ENCODE data around the gene LTBP1.
"Not testable (repeated sequence)": the region's sequence is repeated elsewhere in the genome, so short reads cannot be mapped to it uniquely, and the experiment has no call there.

Gene LTBP1

DNA sequence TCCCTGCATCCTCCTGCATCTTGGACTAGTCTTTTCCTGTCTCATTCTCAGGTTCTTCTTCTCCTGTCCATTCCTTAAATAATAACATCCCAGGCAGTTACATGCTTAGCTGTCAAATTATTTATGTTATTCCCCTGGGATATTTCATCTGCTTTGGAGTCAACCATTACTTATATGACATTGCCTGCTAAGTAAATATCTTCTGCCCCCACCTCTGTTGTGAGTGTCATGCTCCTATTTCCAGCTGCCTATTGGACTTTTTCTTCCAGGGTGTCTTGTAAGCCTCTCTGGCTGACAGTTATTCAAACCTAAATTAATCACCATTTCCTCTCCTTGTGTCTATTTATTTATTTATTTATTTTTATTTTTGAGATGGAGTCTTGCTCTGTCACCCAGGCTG is 405.0 kb downstream of the LTBP1 start:
- Histone ChIP-seq H3K27ac (ENCODE audit: low read depth, low read length, severe bottlenecking) (no peak overlapping the region), H3K9me3 (ENCODE audit: control insufficient read depth, low read length) (peaks cover 11% of the 10 kb centered on the region), H3K36me3 (ENCODE audit: control insufficient read depth, insufficient read depth, low read length) (peaks cover 27% of the 10 kb centered on the region), H3K4me3 (ENCODE audit: extremely low read depth, insufficient read depth, low read length, poor library complexity, severe bottlenecking) (no peak overlapping the region), H3K4me1 (ENCODE audit: control insufficient read depth, insufficient read depth, low read length, poor library complexity, severe bottlenecking) (no peaks in the 10 kb centered on the region)

- WGBS, 2 experiments (ENCODE audit: insufficient coverage in 2 of 2) = 73 to 100% methylated on average over 1 to 3 of the region's 8 CpGs
Observed at GRCh38 chr2:33354981-33355380, 408.2 kb downstream of the LTBP1 start.

GRCh38 chr2:33358878-33359277 is 412.1 kb downstream of the LTBP1 start:
- Histone ChIP-seq H3K27ac (ENCODE audit: low read depth, low read length, severe bottlenecking) (no peak overlapping the region), H3K36me3 (ENCODE audit: control insufficient read depth, insufficient read depth, low read length) (peaks cover 26% of the 10 kb centered on the region), H3K9me3 (ENCODE audit: control insufficient read depth, low read length) (peaks cover 17% of the 10 kb centered on the region), H3K4me3 (ENCODE audit: extremely low read depth, insufficient read depth, low read length, poor library complexity, severe bottlenecking) (no peak overlapping the region), H3K4me1 (ENCODE audit: control insufficient read depth, insufficient read depth, low read length, poor library complexity, severe bottlenecking) (no peaks in the 10 kb centered on the region)
- 84 to 90% methylated on average over 3 to 6 of the region's 6 CpGs for WGBS, 2 experiments (ENCODE audit: insufficient coverage in 2 of 2)

More at GRCh38 chr2:33354981-33355380, 408.2 kb downstream of the LTBP1 start:
- Histone ChIP-seq H3K9me3 (ENCODE audit: control insufficient read depth, low read length) (peaks cover 17% of the 10 kb centered on the region), H3K4me1 (ENCODE audit: control insufficient read depth, insufficient read depth, low read length, poor library complexity, severe bottlenecking) (no peaks in the 10 kb centered on the region), H3K4me3 (ENCODE audit: extremely low read depth, insufficient read depth, low read length, poor library complexity, severe bottlenecking) (no peak overlapping the region), H3K27ac (ENCODE audit: low read depth, low read length, severe bottlenecking) (no peak overlapping the region), H3K36me3 (ENCODE audit: control insufficient read depth, insufficient read depth, low read length) (peaks cover 24% of the 10 kb centered on the region)

DNA sequence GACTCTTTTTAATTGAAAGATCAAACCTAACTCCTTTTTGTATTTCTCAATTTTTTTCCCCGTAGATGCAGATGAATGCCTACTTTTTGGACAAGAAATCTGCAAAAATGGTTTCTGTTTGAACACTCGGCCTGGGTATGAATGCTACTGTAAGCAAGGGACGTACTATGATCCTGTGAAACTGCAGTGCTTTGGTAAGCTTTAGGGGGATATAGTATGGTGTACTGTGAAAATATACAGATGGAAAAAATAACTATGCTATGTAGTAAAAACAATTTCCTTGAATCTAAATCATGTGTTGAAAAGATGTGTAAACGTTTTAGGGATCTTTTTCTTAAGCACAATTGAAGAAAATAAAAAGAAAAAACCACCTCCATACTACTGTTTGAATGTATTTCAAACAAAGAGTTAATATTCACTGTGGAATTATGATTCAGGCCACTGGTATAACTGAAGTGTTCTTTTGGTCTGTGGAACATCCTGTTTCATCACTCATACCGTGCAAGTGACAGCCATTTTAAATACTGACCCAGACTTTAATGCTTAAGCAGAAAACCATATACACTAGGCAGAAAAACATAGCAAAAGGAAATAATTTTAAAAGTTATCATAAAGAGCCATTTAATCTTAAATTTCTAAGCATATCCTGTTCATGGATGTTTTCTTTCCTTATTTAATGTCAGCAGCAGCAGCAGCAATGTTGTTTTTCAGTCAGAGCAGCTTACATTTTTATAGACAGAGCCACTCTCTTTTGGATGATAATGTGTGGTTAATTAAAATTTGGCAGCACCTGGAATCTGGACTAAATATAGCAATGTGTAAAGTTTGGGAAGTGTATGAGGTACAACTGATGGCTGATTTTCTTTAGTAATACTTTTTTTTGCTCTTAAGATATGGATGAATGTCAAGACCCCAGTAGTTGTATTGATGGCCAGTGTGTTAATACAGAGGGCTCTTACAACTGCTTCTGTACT is 416.9 kb downstream of the LTBP1 start:
- H3K4me1 ChIP-seq (ENCODE audit: control insufficient read depth, insufficient read depth, low read length, poor library complexity, severe bottlenecking) = no peaks in the 10 kb centered on the region
- peaks cover 6% of the 10 kb centered on the region for H3K36me3 ChIP-seq (ENCODE audit: control insufficient read depth, insufficient read depth, low read length)
- H3K27ac ChIP-seq (ENCODE audit: low read depth, low read length, severe bottlenecking) = no peak overlapping the region
- H3K9me3 ChIP-seq (ENCODE audit: control insufficient read depth, low read length) = no peaks in the 10 kb centered on the region
- H3K4me3 ChIP-seq (ENCODE audit: extremely low read depth, insufficient read depth, low read length, poor library complexity, severe bottlenecking) = no peak overlapping the region
- WGBS, 2 experiments (ENCODE audit: insufficient coverage in 2 of 2) = 92 to 95% methylated on average over 3 of the region's 5 CpGs

- no peaks in the 10 kb centered on the region for H3K9me3 ChIP-seq (ENCODE audit: control insufficient read depth, low read length)
- no peak overlapping the region for H3K4me3 ChIP-seq (ENCODE audit: extremely low read depth, insufficient read depth, low read length, poor library complexity, severe bottlenecking)
- WGBS, 2 experiments (ENCODE audit: insufficient coverage in 2 of 2) = 84 to 94% methylated on average over 3 to 5 of the region's 9 CpGs
- no peaks in the 10 kb centered on the region for H3K4me1 ChIP-seq (ENCODE audit: control insufficient read depth, insufficient read depth, low read length, poor library complexity, severe bottlenecking)
- no peak overlapping the region for H3K27ac ChIP-seq (ENCODE audit: low read depth, low read length, severe bottlenecking)
- H3K36me3 ChIP-seq (ENCODE audit: control insufficient read depth, insufficient read depth, low read length) = peaks cover 6% of the 10 kb centered on the region
Observed at GRCh38 chr2:33365264-33365970, 418.7 kb downstream of the LTBP1 start.

GRCh38 chr2:33366473-33366872 is 419.7 kb downstream of the LTBP1 start:
- Histone ChIP-seq H3K4me3 (ENCODE audit: extremely low read depth, insufficient read depth, low read length, poor library complexity, severe bottlenecking) (no peak overlapping the region), H3K36me3 (ENCODE audit: control insufficient read depth, insufficient read depth, low read length) (peaks cover 6% of the 10 kb centered on the region), H3K9me3 (ENCODE audit: control insufficient read depth, low read length) (no peaks in the 10 kb centered on the region), H3K27ac (ENCODE audit: low read depth, low read length, severe bottlenecking) (no peak overlapping the region), H3K4me1 (ENCODE audit: control insufficient read depth, insufficient read depth, low read length, poor library complexity, severe bottlenecking) (no peaks in the 10 kb centered on the region)
- 90 to 100% methylated on average over 2 to 3 of the region's 5 CpGs for WGBS, 2 experiments (ENCODE audit: insufficient coverage in 2 of 2)

GRCh38 chr2:33368524-33368923 is 421.8 kb downstream of the LTBP1 start:
- not testable (repeated sequence) for H3K27ac ChIP-seq (ENCODE audit: low read depth, low read length, severe bottlenecking); H3K4me3 ChIP-seq (ENCODE audit: extremely low read depth, insufficient read depth, low read length, poor library complexity, severe bottlenecking); H3K36me3 ChIP-seq (ENCODE audit: control insufficient read depth, insufficient read depth, low read length); H3K4me1 ChIP-seq (ENCODE audit: control insufficient read depth, insufficient read depth, low read length, poor library complexity, severe bottlenecking); H3K9me3 ChIP-seq (ENCODE audit: control insufficient read depth, low read length)
- WGBS, 2 experiments (ENCODE audit: insufficient coverage in 2 of 2) = 100% methylated on average over 4 of the region's 7 CpGs; no CpG with 5 or more reads in 1 of the 2 experiments

- 100% methylated on average over 3 of the region's 5 CpGs for WGBS, 2 experiments (ENCODE audit: insufficient coverage in 2 of 2)
- no peak overlapping the region for H3K27ac ChIP-seq (ENCODE audit: low read depth, low read length, severe bottlenecking)
Observed at GRCh38 chr2:33369191-33369590, 422.4 kb downstream of the LTBP1 start.

DNA sequence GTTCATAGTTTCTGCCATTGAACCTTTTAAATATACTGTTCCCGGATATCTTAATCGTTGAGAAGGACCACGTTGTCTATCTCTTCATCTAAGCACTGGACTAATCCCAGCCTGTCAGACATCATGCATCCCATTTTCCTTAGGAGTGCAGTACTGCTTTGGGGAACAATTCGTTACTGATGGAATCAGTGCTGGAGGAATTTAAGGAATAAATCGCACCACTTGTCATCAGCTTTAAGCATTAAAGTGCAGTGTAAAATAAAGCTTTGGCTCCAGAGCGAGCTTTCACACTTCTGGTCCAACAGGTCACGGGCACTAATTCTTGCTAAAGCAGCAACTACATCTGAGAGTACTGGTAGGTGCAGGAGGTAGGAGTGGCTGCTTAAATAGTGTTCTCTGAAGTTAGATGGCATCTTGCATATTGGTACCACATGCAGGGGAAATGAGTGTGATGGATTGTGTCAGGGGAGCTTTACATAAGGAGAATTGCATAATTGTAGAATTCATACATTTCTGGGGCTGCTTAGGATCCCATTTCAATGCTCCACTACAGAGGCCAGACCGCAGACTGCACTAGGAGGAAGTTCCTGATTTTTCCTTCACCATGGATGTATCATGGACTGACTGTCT is 424.0 kb downstream of the LTBP1 start:
- Histone ChIP-seq H3K36me3 (ENCODE audit: control insufficient read depth, insufficient read depth, low read length) (no peaks in the 10 kb centered on the region), H3K4me3 (ENCODE audit: extremely low read depth, insufficient read depth, low read length, poor library complexity, severe bottlenecking) (no peak overlapping the region), H3K9me3 (ENCODE audit: control insufficient read depth, low read length) (no peaks in the 10 kb centered on the region), H3K27ac (ENCODE audit: low read depth, low read length, severe bottlenecking) (no peak overlapping the region), H3K4me1 (ENCODE audit: control insufficient read depth, insufficient read depth, low read length, poor library complexity, severe bottlenecking) (no peaks in the 10 kb centered on the region)
- WGBS, 2 experiments (ENCODE audit: insufficient coverage in 2 of 2) = 92 to 96% methylated on average over 7 to 8 of the region's 8 CpGs

More at GRCh38 chr2:33369191-33369590, 422.4 kb downstream of the LTBP1 start:
- Histone ChIP-seq H3K4me1 (ENCODE audit: control insufficient read depth, insufficient read depth, low read length, poor library complexity, severe bottlenecking) (no peaks in the 10 kb centered on the region), H3K4me3 (ENCODE audit: extremely low read depth, insufficient read depth, low read length, poor library complexity, severe bottlenecking) (no peak overlapping the region), H3K9me3 (ENCODE audit: control insufficient read depth, low read length) (no peaks in the 10 kb centered on the region), H3K36me3 (ENCODE audit: control insufficient read depth, insufficient read depth, low read length) (peaks cover under 1% of the 10 kb centered on the region)

- 94 to 95% methylated on average over 3 to 5 of the region's 8 CpGs for WGBS, 2 experiments (ENCODE audit: insufficient coverage in 2 of 2)
- Histone ChIP-seq H3K9me3 (ENCODE audit: control insufficient read depth, low read length) (no peaks in the 10 kb centered on the region), H3K36me3 (ENCODE audit: control insufficient read depth, insufficient read depth, low read length) (no peaks in the 10 kb centered on the region), H3K4me3 (ENCODE audit: extremely low read depth, insufficient read depth, low read length, poor library complexity, severe bottlenecking) (no peak overlapping the region), H3K27ac (ENCODE audit: low read depth, low read length, severe bottlenecking) (no peak overlapping the region), H3K4me1 (ENCODE audit: control insufficient read depth, insufficient read depth, low read length, poor library complexity, severe bottlenecking) (peaks cover under 1% of the 10 kb centered on the region)
Observed at GRCh38 chr2:33371304-33372090, 424.7 kb downstream of the LTBP1 start.

Measured in mesodermal cell (in vitro differentiated cells).